ENCODE data around the gene ENTPD2.
A peak's percentile ranks its signal among the peaks of the same experiment; 100 is the strongest.
"Not testable (repeated sequence)": the region's sequence is repeated elsewhere in the genome, so short reads cannot be mapped to it uniquely, and the experiment has no call there.

The ENTPD2 gene

GRCh38 chr9:137034709-137035506 is 19.0 kb downstream of the ENTPD2 start:
- peak; percentile 71 to 81 (median 75) for DNase-seq
- Histone ChIP-seq H3K36me3 (ENCODE audit: control insufficient read depth, insufficient read depth, low read length) (peaks cover 11% of the 10 kb centered on the region), H3K4me3 (ENCODE audit: insufficient read depth, low read depth, low read length, poor library complexity, severe bottlenecking) (peak overlapping the region; percentile 33), H3K27ac (ENCODE audit: insufficient read depth, low read length, poor library complexity, severe bottlenecking) (peak overlapping the region; percentile 64), H3K27me3 (replicated peaks; ENCODE audit: control insufficient read depth, insufficient read depth, low read length, poor library complexity, severe bottlenecking) (no peaks in the 10 kb centered on the region), H3K9me3 (ENCODE audit: control insufficient read depth, low read length) (no peaks in the 10 kb centered on the region), H3K4me1 (ENCODE audit: control insufficient read depth, insufficient read depth, low read length, poor library complexity, severe bottlenecking) (peaks cover 44% of the 10 kb centered on the region)

- peaks cover 7% of the 10 kb centered on the region for H3K36me3 ChIP-seq (ENCODE audit: control insufficient read depth, insufficient read depth, low read length)
- DNase-seq = no peak
- no peaks in the 10 kb centered on the region for H3K27me3 ChIP-seq (replicated peaks; ENCODE audit: control insufficient read depth, insufficient read depth, low read length, poor library complexity, severe bottlenecking)
- peak overlapping the region; percentile 64 for H3K27ac ChIP-seq (ENCODE audit: insufficient read depth, low read length, poor library complexity, severe bottlenecking)
- H3K4me3 ChIP-seq (ENCODE audit: insufficient read depth, low read depth, low read length, poor library complexity, severe bottlenecking) = peak overlapping the region; percentile 33
- peaks cover 51% of the 10 kb centered on the region for H3K4me1 ChIP-seq (ENCODE audit: control insufficient read depth, insufficient read depth, low read length, poor library complexity, severe bottlenecking)
- no peaks in the 10 kb centered on the region for H3K9me3 ChIP-seq (ENCODE audit: control insufficient read depth, low read length)
Observed at GRCh38 chr9:137034039-137034708, 19.7 kb downstream of the ENTPD2 start.

GRCh38 chr9:137033481-137033880 is 20.4 kb downstream of the ENTPD2 start:
- not testable (repeated sequence) for H3K36me3 ChIP-seq (ENCODE audit: control insufficient read depth, insufficient read depth, low read length); H3K27me3 ChIP-seq (replicated peaks; ENCODE audit: control insufficient read depth, insufficient read depth, low read length, poor library complexity, severe bottlenecking); H3K9me3 ChIP-seq (ENCODE audit: control insufficient read depth, low read length); H3K4me3 ChIP-seq (ENCODE audit: insufficient read depth, low read depth, low read length, poor library complexity, severe bottlenecking); DNase-seq
- peaks cover 58% of the 10 kb centered on the region for H3K4me1 ChIP-seq (ENCODE audit: control insufficient read depth, insufficient read depth, low read length, poor library complexity, severe bottlenecking)
- peak overlapping the region; percentile 22 for H3K27ac ChIP-seq (ENCODE audit: insufficient read depth, low read length, poor library complexity, severe bottlenecking)

GRCh38 chr9:137032858-137033257 is 21.0 kb downstream of the ENTPD2 start:
- Histone ChIP-seq H3K27ac (ENCODE audit: insufficient read depth, low read length, poor library complexity, severe bottlenecking) (peak overlapping the region; percentile 40), H3K36me3 (ENCODE audit: control insufficient read depth, insufficient read depth, low read length) (no peaks in the 10 kb centered on the region), H3K27me3 (replicated peaks; ENCODE audit: control insufficient read depth, insufficient read depth, low read length, poor library complexity, severe bottlenecking) (no peaks in the 10 kb centered on the region), H3K9me3 (ENCODE audit: control insufficient read depth, low read length) (no peaks in the 10 kb centered on the region), H3K4me1 (ENCODE audit: control insufficient read depth, insufficient read depth, low read length, poor library complexity, severe bottlenecking) (peaks cover 60% of the 10 kb centered on the region), H3K4me3 (ENCODE audit: insufficient read depth, low read depth, low read length, poor library complexity, severe bottlenecking) (no peak overlapping the region)
- DNase-seq = no peak

- Histone ChIP-seq H3K27ac (ENCODE audit: insufficient read depth, low read length, poor library complexity, severe bottlenecking) (peak within 1 kb of the TSS; percentile 61), H3K9me3 (ENCODE audit: control insufficient read depth, low read length) (no peaks in the 10 kb centered on the region), H3K4me1 (ENCODE audit: control insufficient read depth, insufficient read depth, low read length, poor library complexity, severe bottlenecking) (peaks cover 65% of the 10 kb centered on the region), H3K4me3 (ENCODE audit: insufficient read depth, low read depth, low read length, poor library complexity, severe bottlenecking) (peak within 1 kb of the TSS; percentile 67), H3K27me3 (replicated peaks; ENCODE audit: control insufficient read depth, insufficient read depth, low read length, poor library complexity, severe bottlenecking) (no peaks in the 10 kb centered on the region), H3K36me3 (ENCODE audit: control insufficient read depth, insufficient read depth, low read length) (no peaks in the 10 kb centered on the region)
- DNase-seq = peak in 1 of 3 donors; percentile 17
Observed at GRCh38 chr9:137031904-137032640, 21.8 kb downstream of the ENTPD2 start, which contains the start of gene FUT7. FUT7 (minus strand) TSS chr9:137032088; CDS start chr9:137031991, 97 bp downstream.

- H3K9me3 ChIP-seq (ENCODE audit: control insufficient read depth, low read length) = no peaks in the 10 kb centered on the region
- DNase-seq = no peak
- H3K4me1 ChIP-seq (ENCODE audit: control insufficient read depth, insufficient read depth, low read length, poor library complexity, severe bottlenecking) = peaks cover 70% of the 10 kb centered on the region
- H3K27ac ChIP-seq (ENCODE audit: insufficient read depth, low read length, poor library complexity, severe bottlenecking) = peak overlapping the region; percentile 61
- peak overlapping the region; percentile 67 for H3K4me3 ChIP-seq (ENCODE audit: insufficient read depth, low read depth, low read length, poor library complexity, severe bottlenecking)
- H3K36me3 ChIP-seq (ENCODE audit: control insufficient read depth, insufficient read depth, low read length) = no peaks in the 10 kb centered on the region
- no peaks in the 10 kb centered on the region for H3K27me3 ChIP-seq (replicated peaks; ENCODE audit: control insufficient read depth, insufficient read depth, low read length, poor library complexity, severe bottlenecking)
Observed at GRCh38 chr9:137030538-137031527, 23.0 kb downstream of the ENTPD2 start.

GRCh38 chr9:137030006-137030405 is 23.9 kb downstream of the ENTPD2 start:
- Histone ChIP-seq H3K27ac (ENCODE audit: insufficient read depth, low read length, poor library complexity, severe bottlenecking) (peak overlapping the region; percentile 61), H3K36me3 (ENCODE audit: control insufficient read depth, insufficient read depth, low read length) (no peaks in the 10 kb centered on the region), H3K4me3 (ENCODE audit: insufficient read depth, low read depth, low read length, poor library complexity, severe bottlenecking) (peak overlapping the region; percentile 67), H3K9me3 (ENCODE audit: control insufficient read depth, low read length) (no peaks in the 10 kb centered on the region), H3K4me1 (ENCODE audit: control insufficient read depth, insufficient read depth, low read length, poor library complexity, severe bottlenecking) (peaks cover 70% of the 10 kb centered on the region), H3K27me3 (replicated peaks; ENCODE audit: control insufficient read depth, insufficient read depth, low read length, poor library complexity, severe bottlenecking) (no peaks in the 10 kb centered on the region)
- DNase-seq = no peak

GRCh38 chr9:137029058-137029936 is 24.6 kb downstream of the ENTPD2 start:
- DNase-seq = peak; percentile 43 to 62 (median 50)
- no peaks in the 10 kb centered on the region for H3K27me3 ChIP-seq (replicated peaks; ENCODE audit: control insufficient read depth, insufficient read depth, low read length, poor library complexity, severe bottlenecking)
- no peaks in the 10 kb centered on the region for H3K36me3 ChIP-seq (ENCODE audit: control insufficient read depth, insufficient read depth, low read length)
- peak overlapping the region; percentile 61 for H3K27ac ChIP-seq (ENCODE audit: insufficient read depth, low read length, poor library complexity, severe bottlenecking)
- peak overlapping the region; percentile 67 for H3K4me3 ChIP-seq (ENCODE audit: insufficient read depth, low read depth, low read length, poor library complexity, severe bottlenecking)
- H3K9me3 ChIP-seq (ENCODE audit: control insufficient read depth, low read length) = no peaks in the 10 kb centered on the region
- peaks cover 65% of the 10 kb centered on the region for H3K4me1 ChIP-seq (ENCODE audit: control insufficient read depth, insufficient read depth, low read length, poor library complexity, severe bottlenecking)
